GM12878 (cell line): Measurements from ENCODE around the gene CDH4. TPM values are rescaled to one million over a fixed set of nuclear protein-coding genes. Genes with fewer than 3 reads are reported as not detected.

Source experiments
- ATAC-seq: fragments of 200-7000 bp; cut with Tn5 transposase; 3 replicates; pipeline ENCODE4 v1.9.1; 2020; ENCODE audit warnings: mild to moderate bottlenecking, moderate library complexity
- BruUV-seq: library from RNA; stranded (reverse); fragments of 400-500 nt; replicated peaks from 2 replicates; lab custom pipeline; 2021; lab: Mats Ljungman, UMichigan
- CTCF ChIA-PET: fragments of 300-600 bp; sonication (Branson Sonifier 250); formaldehyde crosslinking; extraction: SDS; loops from one replicate; lab custom pipeline; 2021; ENCODE audit warnings: inconsistent platforms; lab: Yijun Ruan, JAX
- POLR2A ChIA-PET: fragments of 350-600 bp; formaldehyde crosslinking; extraction: SDS; loops from one replicate; lab custom pipeline; 2021; ENCODE audit warnings: inconsistent platforms; lab: Charles Lee
- RAD21 ChIA-PET: fragments of 300-600 bp; sonication (Branson Sonifier 250); formaldehyde crosslinking; loops from one replicate; lab custom pipeline; 2023; ENCODE audit warnings: antibody characterized with exemption; ENCODE audit not compliant: unreplicated experiment; lab: Charles Lee
- SMC1A ChIA-PET: fragments of 300-600 bp; sonication (Branson Sonifier 250); formaldehyde crosslinking; loops from one replicate; lab custom pipeline; 2023; ENCODE audit not compliant: unreplicated experiment, uncharacterized antibody; lab: Charles Lee
- DNase-seq: peaks from one replicate; pipeline ENCODE4 v3.0.0-alpha.2; 2011; ENCODE audit warnings: low read depth, low spot score
- FAIRE-seq: peaks from 3 replicates; lab custom pipeline; 2011; peaks lifted over from hg19 to GRCh38; lab: Jason Lieb, UNC
- H2AFZ ChIP-seq: 2 replicates; pipeline ENCODE4 v1.6.0; 2011; ENCODE audit warnings: low read depth, low read length, control low read depth; ENCODE audit not compliant: control insufficient read depth
- H3K27ac ChIP-seq: 2 replicates; pipeline ENCODE4 v1.5.1; 2011; ENCODE audit warnings: control low read depth; ENCODE audit not compliant: control insufficient read depth, insufficient read depth
- H3K27me3 ChIP-seq, 2 experiments: replicated peaks in 1 of 2; 2 replicates each; pipeline versions ENCODE4 v1.6.0 to v1.6.1; 2011; ENCODE audit warnings: low read length in 1 of 2; ENCODE audit not compliant: control insufficient read depth in 2 of 2, insufficient read depth in 2 of 2
- H3K36me3 ChIP-seq, 2 experiments: 2 replicates each; pipeline ENCODE4 v1.5.1; 2011; ENCODE audit warnings: low read length in 1 of 2; ENCODE audit not compliant: control insufficient read depth in 2 of 2, insufficient read depth in 2 of 2
- H3K4me1 ChIP-seq: 2 replicates; pipeline ENCODE4 v1.6.1; 2011; ENCODE audit warnings: mild to moderate bottlenecking, low read length, moderate library complexity, mixed read lengths; ENCODE audit not compliant: control insufficient read depth, insufficient read depth
- H3K4me2 ChIP-seq: 2 replicates; pipeline ENCODE4 v1.6.0; 2011; ENCODE audit warnings: control low read depth; ENCODE audit not compliant: control insufficient read depth, insufficient read depth
- H3K4me3 ChIP-seq: fragments of 200-600 bp; sonication (generic); 2 replicates; pipeline ENCODE4 v1.5.1; 2016
- H3K79me2 ChIP-seq: 2 replicates; pipeline ENCODE4 v1.6.0; 2011; ENCODE audit warnings: low read length; ENCODE audit not compliant: control insufficient read depth, insufficient read depth
- H3K9ac ChIP-seq: 2 replicates; pipeline ENCODE4 v1.8.0; 2011; ENCODE audit warnings: low read length, control low read depth, mixed read lengths; ENCODE audit not compliant: control insufficient read depth, insufficient read depth
- H3K9me3 ChIP-seq: replicated peaks from 3 replicates; pipeline ENCODE4 v1.5.1; 2011; ENCODE audit warnings: mild to moderate bottlenecking, low read length; ENCODE audit not compliant: control insufficient read depth, insufficient read depth
- H4K20me1 ChIP-seq: 2 replicates; pipeline ENCODE4 v1.6.0; 2011; ENCODE audit not compliant: control insufficient read depth, insufficient read depth
- CREB1 ChIP-seq: IDR thresholded peaks from 2 replicates; pipeline ENCODE4 v1.6.1; 2012; ENCODE audit warnings: low read depth, mild to moderate bottlenecking, inconsistent platforms
- CREM ChIP-seq: IDR thresholded peaks from 2 replicates; pipeline ENCODE4 v1.6.1; 2014; ENCODE audit warnings: antibody characterized with exemption, low read depth
- HSF1 ChIP-seq: fragments of 150-350 bp; IDR thresholded peaks from 2 replicates; pipeline ENCODE4 v1.6.1; 2014; ENCODE audit warnings: mild to moderate bottlenecking, low read depth, low read length
- MLLT1 ChIP-seq: fragments of 450-650 bp; IDR thresholded peaks from 2 replicates; pipeline ENCODE4 v1.6.1; 2016; ENCODE audit warnings: mild to moderate bottlenecking
- MYB ChIP-seq: fragments of 150-350 bp; IDR thresholded peaks from 2 replicates; pipeline ENCODE4 v1.6.1; 2014; ENCODE audit warnings: mild to moderate bottlenecking, low read depth, low read length, borderline replicate concordance
- ZBTB11 ChIP-seq: fragments of 450-650 bp; formaldehyde crosslinking; IDR thresholded peaks from 2 replicates; pipeline ENCODE4 v1.5.0; 2022; ENCODE audit warnings: mild to moderate bottlenecking, missing genetic modification characterization
- WGBS: methylation state at CpG from one replicate; pipeline ENCODE4 v1.1.6; 2016; ENCODE audit warnings: low lambda C conversion rate; ENCODE audit not compliant: insufficient replicate concordance, insufficient coverage; ENCODE audit errors: missing lambda C conversion rate; 5-methylcytosine and 5-hydroxymethylcytosine counted together
- in situ Hi-C: fragments of 300-500 bp; cut with MboI; formaldehyde crosslinking; loops from 9 replicates; pipeline ENCODE4 v1.14.3; 2018; ENCODE audit warnings: mixed read lengths
- intact Hi-C: fragments of 100-400 bp; cut with micrococcal nuclease; formaldehyde crosslinking; loops from one replicate; pipeline ENCODE4 v1.14.2; 2022; ENCODE audit not compliant: unreplicated experiment
- polyA plus RNA-seq, 11 experiments: library from polyadenylated mRNA; depleted of rRNA in 4 of 11; unstranded in 6 of 11; stranded (reverse) in 5 of 11; fragments of >200 nt; fragmentation: Nextera tagmentation in 4 of 11; fragmentation: Illumina TruSeq in 1 of 11; extraction: Ambion mirVana in 4 of 11; extraction: Trizol in 1 of 11; gene quantifications; 1 replicate in 1 of 11; 2 replicates in 10 of 11; pipeline versions ENCODE4 v1.2.1 to v1.2.3, GENCODE V29; 2011 to 2016; ENCODE audit warnings: inconsistent platforms in 2 of 11, missing spikeins in 2 of 11, low read depth in 1 of 11
- total RNA-seq, 4 experiments: library from RNA; depleted of rRNA in 3 of 4; stranded (reverse); fragments of >200 nt in 3 of 4; fragmentation: Illumina TruSeq in 1 of 4; extraction: Trizol in 1 of 4; gene quantifications; 2 replicates each; pipeline versions ENCODE4 v1.2.1 to v1.2.3, GENCODE V29; 2013 to 2021

Gene CDH4
- total and polyA plus RNA-seq, 10 of the 15 experiments (the other 5 are each of a cell fraction or from before 2014, with no cell fraction given), result not detected

GRCh38 chr20:61313396-61313795, 61.3 kb downstream of the CDH4 start (continued):
- TF ChIP-seq ZBTB11 (no peak), MYB (no peak), MLLT1 (no peak), CREB1 (no peak)

- ChIA-PET SMC1A (no interaction called here), CTCF (no interaction called here), POLR2A (no interaction called here), RAD21 (no interaction called here)
- Histone ChIP-seq H3K9me3 (no peaks in the 10 kb centered on the region; the same call in 2 of the 3 replicates), H4K20me1 (no peaks in the 10 kb centered on the region), H3K27ac (no peak overlapping the region), H3K36me3 (no peaks in the 10 kb centered on the region), H3K27me3 (no peaks in the 10 kb centered on the region), H3K4me1 (no peaks in the 10 kb centered on the region), H3K9ac (no peak overlapping the region), H3K4me3 (no peak overlapping the region), H3K4me2 (no peak overlapping the region), H3K79me2 (no peaks in the 10 kb centered on the region), H2AFZ (no peak overlapping the region)
- WGBS, result 53% methylated on average over 17 of the region's 17 CpGs
- in situ Hi-C loops, result loop anchor here (5.0 to 25.0 kb wide), 3 partner anchors 52 to 352 kb away; no protein-coding TSS in a partner anchor
- no peak for ATAC-seq
- no peak for TF ChIP-seq HSF1
- no peak for TF ChIP-seq CREM
- BruUV-seq, result no TSS peak
- DNase-seq, result no peak
- FAIRE-seq, result no peak
- intact Hi-C loops, result no loop called here
Measured at GRCh38 chr20:61314326-61315010, 62.4 kb downstream of the CDH4 start.
